Ishikawa (cell line): ENCODE results near the gene CPVL.

Source experiments
- CEBPB ChIP-seq: IDR thresholded peaks from 2 replicates; pipeline ENCODE4 v1.6.1; 2012
- CREB1 ChIP-seq: IDR thresholded peaks from 2 replicates; pipeline ENCODE4 v1.6.1; 2012; ENCODE audit warnings: low read depth
- EP300 ChIP-seq: IDR thresholded peaks from 2 replicates; pipeline ENCODE4 v1.6.1; 2012; ENCODE audit warnings: borderline replicate concordance
- RAD21 ChIP-seq: IDR thresholded peaks from 2 replicates; pipeline ENCODE4 v1.6.1; 2012; ENCODE audit warnings: low read depth
- ZBTB7A ChIP-seq: IDR thresholded peaks from 2 replicates; pipeline ENCODE4 v1.6.1; 2012; ENCODE audit warnings: low read depth
- TF ChIP-seq, protein P1 (sequence below): IDR thresholded peaks from 2 replicates; pipeline ENCODE4 v1.6.1; 2012
- TF ChIP-seq, protein P2 (sequence below): IDR thresholded peaks from 2 replicates; pipeline ENCODE4 v1.6.1; 2012
- TF ChIP-seq, protein P3 (sequence below): IDR thresholded peaks from 2 replicates; pipeline ENCODE4 v1.6.1; 2012; ENCODE audit warnings: low read depth, mild to moderate bottlenecking

DNA sequence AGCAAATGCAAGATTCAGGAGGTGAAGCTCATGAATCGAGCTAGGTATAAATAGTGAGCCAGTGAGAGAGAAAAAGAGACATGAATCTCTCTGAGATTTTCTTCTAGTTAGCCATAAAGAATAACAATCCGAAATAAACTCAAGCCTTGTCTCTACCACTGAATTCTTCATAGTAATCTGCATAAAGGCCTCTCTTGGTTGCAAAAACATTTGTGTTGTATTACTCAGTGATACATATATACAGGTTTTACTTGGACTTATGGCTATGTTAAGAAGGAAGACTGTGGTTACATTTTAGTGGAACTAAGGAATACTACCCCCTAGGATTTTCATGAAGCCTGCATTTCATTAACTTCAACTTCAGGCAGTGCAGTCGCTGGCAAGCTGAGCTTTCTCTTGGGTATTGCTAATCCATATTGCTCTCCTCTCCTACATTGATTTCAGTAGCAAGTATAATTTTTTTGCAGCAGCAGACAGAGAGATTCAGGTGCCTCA lies 115.5 kb downstream of the CPVL start:
- TF ChIP-seq, protein P1, sequence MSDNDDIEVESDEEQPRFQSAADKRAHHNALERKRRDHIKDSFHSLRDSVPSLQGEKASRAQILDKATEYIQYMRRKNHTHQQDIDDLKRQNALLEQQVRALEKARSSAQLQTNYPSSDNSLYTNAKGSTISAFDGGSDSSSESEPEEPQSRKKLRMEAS = no peak
- TF ChIP-seq, protein P2, sequence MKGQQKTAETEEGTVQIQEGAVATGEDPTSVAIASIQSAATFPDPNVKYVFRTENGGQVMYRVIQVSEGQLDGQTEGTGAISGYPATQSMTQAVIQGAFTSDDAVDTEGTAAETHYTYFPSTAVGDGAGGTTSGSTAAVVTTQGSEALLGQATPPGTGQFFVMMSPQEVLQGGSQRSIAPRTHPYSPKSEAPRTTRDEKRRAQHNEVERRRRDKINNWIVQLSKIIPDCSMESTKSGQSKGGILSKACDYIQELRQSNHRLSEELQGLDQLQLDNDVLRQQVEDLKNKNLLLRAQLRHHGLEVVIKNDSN = no peak
- TF ChIP-seq RAD21 (no peak), CEBPB (no peak), ZBTB7A (no peak), EP300 (no peak), CREB1 (no peak)
- TF ChIP-seq, protein P3, sequence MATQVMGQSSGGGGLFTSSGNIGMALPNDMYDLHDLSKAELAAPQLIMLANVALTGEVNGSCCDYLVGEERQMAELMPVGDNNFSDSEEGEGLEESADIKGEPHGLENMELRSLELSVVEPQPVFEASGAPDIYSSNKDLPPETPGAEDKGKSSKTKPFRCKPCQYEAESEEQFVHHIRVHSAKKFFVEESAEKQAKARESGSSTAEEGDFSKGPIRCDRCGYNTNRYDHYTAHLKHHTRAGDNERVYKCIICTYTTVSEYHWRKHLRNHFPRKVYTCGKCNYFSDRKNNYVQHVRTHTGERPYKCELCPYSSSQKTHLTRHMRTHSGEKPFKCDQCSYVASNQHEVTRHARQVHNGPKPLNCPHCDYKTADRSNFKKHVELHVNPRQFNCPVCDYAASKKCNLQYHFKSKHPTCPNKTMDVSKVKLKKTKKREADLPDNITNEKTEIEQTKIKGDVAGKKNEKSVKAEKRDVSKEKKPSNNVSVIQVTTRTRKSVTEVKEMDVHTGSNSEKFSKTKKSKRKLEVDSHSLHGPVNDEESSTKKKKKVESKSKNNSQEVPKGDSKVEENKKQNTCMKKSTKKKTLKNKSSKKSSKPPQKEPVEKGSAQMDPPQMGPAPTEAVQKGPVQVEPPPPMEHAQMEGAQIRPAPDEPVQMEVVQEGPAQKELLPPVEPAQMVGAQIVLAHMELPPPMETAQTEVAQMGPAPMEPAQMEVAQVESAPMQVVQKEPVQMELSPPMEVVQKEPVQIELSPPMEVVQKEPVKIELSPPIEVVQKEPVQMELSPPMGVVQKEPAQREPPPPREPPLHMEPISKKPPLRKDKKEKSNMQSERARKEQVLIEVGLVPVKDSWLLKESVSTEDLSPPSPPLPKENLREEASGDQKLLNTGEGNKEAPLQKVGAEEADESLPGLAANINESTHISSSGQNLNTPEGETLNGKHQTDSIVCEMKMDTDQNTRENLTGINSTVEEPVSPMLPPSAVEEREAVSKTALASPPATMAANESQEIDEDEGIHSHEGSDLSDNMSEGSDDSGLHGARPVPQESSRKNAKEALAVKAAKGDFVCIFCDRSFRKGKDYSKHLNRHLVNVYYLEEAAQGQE = no peak
